ENCODE results near the gene OR10G7. TPM values are rescaled to one million over a fixed set of nuclear protein-coding genes. Genes with fewer than 3 reads are reported as not detected.
"Not testable (repeated sequence)": the region's sequence is repeated elsewhere in the genome, so short reads cannot be mapped to it uniquely, and the experiment has no call there.

OR10G7 gene
- polyA plus RNA-seq, 3 donors, result not detected

GRCh38 chr11:124068601-124069110 is 27.5 kb upstream of the OR10G7 start:
- no peak for DNase-seq (ENCODE audit: extremely low read depth in 1 of 11, low read depth in 9 of 11, low spot score in 4 of 11)

- DNase-seq (ENCODE audit: extremely low read depth in 1 of 11, low read depth in 9 of 11, low spot score in 4 of 11), result no peak
Measured at GRCh38 chr11:124052966-124053365, 11.8 kb upstream of the OR10G7 start.

- DNase-seq (ENCODE audit: extremely low read depth in 1 of 11, low read depth in 9 of 11, low spot score in 4 of 11), result no peak
Measured at GRCh38 chr11:124050748-124051147, 9.6 kb upstream of the OR10G7 start.

GRCh38 chr11:124043420-124043819 is 2.3 kb upstream of the OR10G7 start:
- no peak for DNase-seq (ENCODE audit: extremely low read depth in 1 of 11, low read depth in 9 of 11, low spot score in 4 of 11)

- DNase-seq (ENCODE audit: extremely low read depth in 1 of 11, low read depth in 9 of 11, low spot score in 4 of 11), result no peak
Measured at GRCh38 chr11:124039557-124039956, 1.6 kb downstream of the OR10G7 start.

- DNase-seq (ENCODE audit: extremely low read depth in 1 of 11, low read depth in 9 of 11, low spot score in 4 of 11), result no peak
Measured at GRCh38 chr11:124036666-124037065, 4.5 kb downstream of the OR10G7 start.

- no peak for DNase-seq (ENCODE audit: extremely low read depth in 1 of 11, low read depth in 9 of 11, low spot score in 4 of 11)
Measured at GRCh38 chr11:124026498-124026897, 14.6 kb downstream of the OR10G7 start, which contains the start of gene OR10G8. Gene OR10G8, plus strand, starts transcription at chr11:124026798. Its CDS starts 2,825 bp downstream, at chr11:124029623.

- not testable (repeated sequence) for DNase-seq (ENCODE audit: extremely low read depth in 1 of 11, low read depth in 9 of 11, low spot score in 4 of 11)
Measured at GRCh38 chr11:124015837-124016236, 25.3 kb downstream of the OR10G7 start.

GRCh38 chr11:124012697-124013096 is 28.4 kb downstream of the OR10G7 start, which contains the start of gene OR10G4:
Gene OR10G4, plus strand, starts transcription at chr11:124012997. Its CDS starts 2,578 bp downstream, at chr11:124015575.
- no peak for DNase-seq (ENCODE audit: extremely low read depth in 1 of 11, low read depth in 9 of 11, low spot score in 4 of 11)

GRCh38 chr11:123995119-123995518 is 46.0 kb downstream of the OR10G7 start, which contains the start of gene OR10G6:
Gene OR10G6, minus strand, starts transcription at chr11:123995161. Its CDS starts 0 bp downstream, at chr11:123995161.
- no peak for DNase-seq (ENCODE audit: extremely low read depth in 1 of 11, low read depth in 9 of 11, low spot score in 4 of 11)

Other genes starting within 250 kb of the OR10G7 start
- gene OR6M1, start 235.0 kb downstream of the OR10G7 start, polyA plus RNA-seq (ENCODE audit: insufficient read length in 3 of 3), result not detected
- not detected for gene TMEM225, start 155.7 kb downstream of the OR10G7 start, polyA plus RNA-seq (ENCODE audit: insufficient read length in 3 of 3)
- gene OR8D4, start 139.2 kb downstream of the OR10G7 start, polyA plus RNA-seq (ENCODE audit: insufficient read length in 3 of 3), result under 1 TPM in 1 of 3 donors, not detected in 2; 0.05 TPM
- not detected for gene OR4D5, start 101.7 kb downstream of the OR10G7 start, polyA plus RNA-seq (ENCODE audit: insufficient read length in 3 of 3)
- under 1 TPM in 1 of 3 donors, not detected in 2; 0.09 TPM for gene OR6T1, start 97.5 kb downstream of the OR10G7 start, polyA plus RNA-seq (ENCODE audit: insufficient read length in 3 of 3)
- gene OR10S1, start 63.5 kb downstream of the OR10G7 start, polyA plus RNA-seq (ENCODE audit: insufficient read length in 3 of 3), result not detected
- gene OR10G6, start 46.2 kb downstream of the OR10G7 start, polyA plus RNA-seq (ENCODE audit: insufficient read length in 3 of 3), result not detected
- gene OR10G4, start 28.3 kb downstream of the OR10G7 start, polyA plus RNA-seq (ENCODE audit: insufficient read length in 3 of 3), result not detected
- gene OR10G9, start 18.3 kb downstream of the OR10G7 start, polyA plus RNA-seq (ENCODE audit: insufficient read length in 3 of 3), result not detected
- gene OR10G8, start 14.5 kb downstream of the OR10G7 start, polyA plus RNA-seq (ENCODE audit: insufficient read length in 3 of 3), result not detected
- gene VWA5A, start 74.1 kb upstream of the OR10G7 start, polyA plus RNA-seq (ENCODE audit: insufficient read length in 3 of 3), result 10 to 100 TPM; 12.0 to 14.7 (median 12.8) TPM
- not detected for gene OR10D3, start 142.0 kb upstream of the OR10G7 start, polyA plus RNA-seq (ENCODE audit: insufficient read length in 3 of 3)
- gene OR8G1, start 199.8 kb upstream of the OR10G7 start, polyA plus RNA-seq (ENCODE audit: insufficient read length in 3 of 3), result not detected
- gene OR8G5, start 215.1 kb upstream of the OR10G7 start, polyA plus RNA-seq (ENCODE audit: insufficient read length in 3 of 3), result not detected

Data from renal cortex interstitium (tissue), 11 donors.